GM12891 (cell line): ENCODE results near the gene OSCP1.

Experiments
- POLR2A ChIP-seq: IDR thresholded peaks from 2 replicates; pipeline ENCODE4 v1.6.1; 2011; ENCODE audit warnings: low read depth, low read length, control low read depth
- SPI1 ChIP-seq: IDR thresholded peaks from 2 replicates; pipeline ENCODE4 v1.6.1; 2011; ENCODE audit warnings: low read depth, low read length, control low read depth
- TAF1 ChIP-seq: IDR thresholded peaks from 2 replicates; pipeline ENCODE4 v1.6.1; 2011; ENCODE audit warnings: low read depth, low read length, control low read depth

- no peak for TF ChIP-seq POLR2A
- TF ChIP-seq TAF1: no peak
- no peak for TF ChIP-seq SPI1
Observed at GRCh38 chr1:36406440-36406839, 43.8 kb downstream of the OSCP1 start.
